Hepatocyte (in vitro differentiated cells): ENCODE measurements around the gene C14orf119.

Source experiments
- CTCF ChIP-seq: fragments of 200-600 bp; sonication (generic); IDR thresholded peaks from 2 replicates; pipeline ENCODE4 v1.5.1; 2016; ENCODE audit warnings: antibody characterized with exemption, mild to moderate bottlenecking; ENCODE audit not compliant: poor library complexity
- EZH2phosphoT487 ChIP-seq: fragments of 200-600 bp; sonication (generic); IDR thresholded peaks from one replicate; pipeline ENCODE4 v1.6.1; 2018; ENCODE audit warnings: antibody characterized with exemption, mild to moderate bottlenecking, low read depth, moderate library complexity; ENCODE audit not compliant: unreplicated experiment, severe bottlenecking

- TF ChIP-seq CTCF (no peak), EZH2phosphoT487 (no peak)
These were observed 18.8 kb downstream of the C14orf119 start for GRCh38 chr14:23114120-23114458.
